ENCODE results near the gene UIMC1. TPM values are rescaled to one million over a fixed set of nuclear protein-coding genes. Genes with fewer than 3 reads are reported as not detected.

UIMC1 gene
- total RNA-seq, 1 experiment from 2014 or later, result 46.8 TPM

GRCh38 chr5:176899946-176900779 lies 106.4 kb downstream of the UIMC1 start:
- Histone ChIP-seq H3K27me3 (replicated peaks; ENCODE audit: insufficient read depth, low read depth, low read length, poor library complexity) (no peaks in the 10 kb centered on the region), H3K4me3 (ENCODE audit: low read depth, low read length, poor library complexity, severe bottlenecking) (no peak overlapping the region), H3K9me3 (ENCODE audit: low read depth, low read length, poor library complexity, severe bottlenecking) (no peaks in the 10 kb centered on the region), H3K27ac (ENCODE audit: low read depth, low read length, poor library complexity, severe bottlenecking) (no peak overlapping the region), H3K4me1 (ENCODE audit: insufficient read depth, low read length, poor library complexity, severe bottlenecking) (no peaks in the 10 kb centered on the region), H3K36me3 (ENCODE audit: insufficient read depth, low read length, poor library complexity, severe bottlenecking) (peaks cover 22% of the 10 kb centered on the region)
- no peak for DNase-seq (ENCODE audit: low spot score)
- TF ChIP-seq CTCF (conservative IDR thresholded peaks at IDR 0.05; ENCODE audit: low read depth, low read length), result no peak
- TF ChIP-seq EZH2 (IDR thresholded peaks at IDR 0.05; ENCODE audit: borderline replicate concordance, low read depth, low read length, poor library complexity, severe bottlenecking), result no peak
- intact Hi-C loops (cut with micrococcal nuclease; ENCODE audit: unreplicated experiment), result no loop called here
- ChIA-PET POLR2A (ENCODE audit: low non-redundant PET) (no interaction called here), CTCF (interaction anchor here (0.6 kb wide), 1 partner anchor 1039 kb away, joined by 3 read pairs; no protein-coding TSS in a partner anchor)
- no TSS peak for BruUV-seq (replicated peaks)

GRCh38 chr5:176899296-176899891 lies 107.2 kb downstream of the UIMC1 start, which contains the start of gene HK3:
TSS of gene HK3 (minus strand) at chr5:176899346. CDS start at chr5:176896159, 3,187 bp downstream.
- no peak for DNase-seq (ENCODE audit: low spot score)
- intact Hi-C loops (cut with micrococcal nuclease; ENCODE audit: unreplicated experiment), result no loop called here
- peaks cover 14% of the 10 kb centered on the region for H3K36me3 ChIP-seq (ENCODE audit: insufficient read depth, low read length, poor library complexity, severe bottlenecking)
- no TSS peak for BruUV-seq (replicated peaks)
- TF ChIP-seq CTCF (conservative IDR thresholded peaks at IDR 0.05; ENCODE audit: low read depth, low read length) (no peak), EZH2 (IDR thresholded peaks at IDR 0.05; ENCODE audit: borderline replicate concordance, low read depth, low read length, poor library complexity, severe bottlenecking) (no peak)
- H3K27me3 ChIP-seq (replicated peaks; ENCODE audit: insufficient read depth, low read depth, low read length, poor library complexity), result no peaks in the 10 kb centered on the region
- H3K4me1 ChIP-seq (ENCODE audit: insufficient read depth, low read length, poor library complexity, severe bottlenecking), result no peaks in the 10 kb centered on the region
- H3K9me3 ChIP-seq (ENCODE audit: low read depth, low read length, poor library complexity, severe bottlenecking), result no peaks in the 10 kb centered on the region
- no peak within 1 kb of the TSS for H3K27ac ChIP-seq (ENCODE audit: low read depth, low read length, poor library complexity, severe bottlenecking)
- ChIA-PET CTCF (interaction anchor here (0.6 kb wide), 1 partner anchor 1038 kb away, joined by 3 read pairs; no protein-coding TSS in a partner anchor), POLR2A (ENCODE audit: low non-redundant PET) (no interaction called here)
- no peak within 1 kb of the TSS for H3K4me3 ChIP-seq (ENCODE audit: low read depth, low read length, poor library complexity, severe bottlenecking)

- ChIA-PET POLR2A (ENCODE audit: low non-redundant PET) (no interaction called here), CTCF (no interaction called here)
- Histone ChIP-seq H3K27me3 (replicated peaks; ENCODE audit: insufficient read depth, low read depth, low read length, poor library complexity) (no peaks in the 10 kb centered on the region), H3K9me3 (ENCODE audit: low read depth, low read length, poor library complexity, severe bottlenecking) (no peaks in the 10 kb centered on the region), H3K27ac (ENCODE audit: low read depth, low read length, poor library complexity, severe bottlenecking) (no peak overlapping the region), H3K36me3 (ENCODE audit: insufficient read depth, low read length, poor library complexity, severe bottlenecking) (no peaks in the 10 kb centered on the region), H3K4me3 (ENCODE audit: low read depth, low read length, poor library complexity, severe bottlenecking) (no peak overlapping the region), H3K4me1 (ENCODE audit: insufficient read depth, low read length, poor library complexity, severe bottlenecking) (no peaks in the 10 kb centered on the region)
- no peak for DNase-seq (ENCODE audit: low spot score)
- no TSS peak for BruUV-seq (replicated peaks)
- TF ChIP-seq EZH2 (IDR thresholded peaks at IDR 0.05; ENCODE audit: borderline replicate concordance, low read depth, low read length, poor library complexity, severe bottlenecking), result no peak
- TF ChIP-seq CTCF (conservative IDR thresholded peaks at IDR 0.05; ENCODE audit: low read depth, low read length), result no peak
- intact Hi-C loops (cut with micrococcal nuclease; ENCODE audit: unreplicated experiment), result no loop called here
Observed at GRCh38 chr5:176897263-176897662, 109.3 kb downstream of the UIMC1 start.

Measured in A673 (cell line).